HG03025 (cell line): ENCODE measurements around the gene DUSP21.
A peak's percentile ranks its signal among the peaks of the same experiment; 100 is the strongest.
"Not testable (repeated sequence)": the region's sequence is repeated elsewhere in the genome, so short reads cannot be mapped to it uniquely, and the experiment has no call there.

ENCODE experiments used
- ATAC-seq: cut with Tn5 transposase; IDR thresholded peaks from one replicate; pipeline ENCODE4 v1.9.1; 2021; ENCODE audit warnings: mild to moderate bottlenecking, moderate library complexity; ENCODE audit not compliant: unreplicated experiment, low FRiP score

Gene DUSP21

DNA sequence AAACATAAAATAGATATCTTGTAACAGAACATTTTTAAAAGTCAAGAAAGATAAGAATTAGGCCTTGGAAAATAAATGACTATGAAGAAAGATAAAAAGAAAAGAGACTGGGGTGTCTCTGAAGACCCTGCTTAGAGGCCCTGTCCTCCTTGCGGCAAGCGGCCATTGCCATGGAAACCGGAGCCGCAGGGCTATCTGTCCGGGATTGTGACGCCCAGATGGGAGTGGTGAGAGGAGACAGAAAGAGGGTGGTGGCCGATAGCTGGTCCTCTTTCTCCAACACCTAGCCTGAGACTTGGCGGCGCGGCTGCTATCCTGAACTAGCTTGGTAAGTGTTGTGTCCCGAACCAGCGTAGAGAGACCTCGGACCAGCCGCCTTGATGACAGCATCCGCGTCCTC is at the start of gene DUSP21:
DUSP21 (plus strand) TSS at position 269 of the 400 bp plus-strand sequence; CDS start at position 381, 112 bp downstream.
- no peak for ATAC-seq

DNA sequence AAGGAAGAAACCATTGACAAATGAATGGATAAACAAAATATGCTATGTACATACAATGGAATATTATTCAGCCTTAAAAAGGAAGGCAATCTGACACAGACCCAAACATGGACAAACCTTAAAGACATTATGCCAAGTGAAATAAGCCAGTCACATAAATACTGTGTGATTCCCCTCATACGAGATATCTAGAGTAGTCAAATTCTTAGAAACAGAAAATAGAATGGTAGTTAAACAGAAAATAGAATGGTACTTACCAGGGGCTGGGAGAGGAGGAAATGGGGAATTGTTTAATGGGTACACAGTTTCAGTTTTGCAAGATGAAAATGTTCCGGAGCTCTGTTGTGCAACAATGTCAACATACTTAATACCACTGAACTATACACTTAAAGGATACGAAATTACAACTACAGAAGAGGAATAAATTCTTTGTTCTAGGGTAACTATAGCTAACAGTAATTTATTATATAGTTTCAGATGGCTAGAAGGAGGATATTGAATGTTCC is 47.8 kb upstream of the DUSP21 start:
- ATAC-seq: no peak

DNA sequence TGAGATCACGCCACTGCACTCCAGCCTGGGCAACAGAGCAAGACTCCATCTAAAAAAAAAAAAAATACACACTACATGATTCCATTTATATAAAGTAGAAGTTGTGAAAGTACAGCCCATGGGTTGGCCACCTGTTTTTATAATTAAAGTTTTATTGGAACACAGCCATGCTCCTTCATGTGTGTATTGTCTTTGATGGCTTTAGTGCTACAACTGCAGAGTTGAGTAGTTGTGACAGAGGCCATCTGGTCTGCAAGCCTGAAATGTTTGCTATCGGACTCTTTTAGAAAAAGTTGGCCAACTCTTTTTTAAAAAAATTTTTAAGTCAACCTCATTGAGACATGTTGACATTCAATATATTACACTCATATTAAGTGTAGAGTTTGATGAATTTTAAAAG is 41.2 kb upstream of the DUSP21 start:
- ATAC-seq: no peak

DNA sequence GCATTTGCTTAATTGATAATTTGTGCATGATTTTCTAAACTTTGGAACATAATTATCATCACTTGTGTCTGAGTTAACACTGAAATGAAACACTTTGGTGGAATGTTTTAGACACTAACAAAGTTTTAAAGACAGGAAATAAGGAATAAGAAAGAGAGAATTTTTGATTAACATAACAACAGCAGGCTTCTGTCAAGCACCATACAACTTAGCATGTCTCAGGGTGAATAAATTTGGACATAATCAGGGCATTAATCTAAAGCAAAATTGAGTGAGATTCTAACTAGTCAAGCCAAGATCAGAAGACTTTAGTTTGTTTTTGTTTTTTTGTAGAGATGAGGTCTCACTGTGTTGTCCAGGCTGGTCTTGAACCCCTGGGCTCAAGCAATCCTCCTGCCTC is 28.1 kb upstream of the DUSP21 start:
- ATAC-seq: no peak

DNA sequence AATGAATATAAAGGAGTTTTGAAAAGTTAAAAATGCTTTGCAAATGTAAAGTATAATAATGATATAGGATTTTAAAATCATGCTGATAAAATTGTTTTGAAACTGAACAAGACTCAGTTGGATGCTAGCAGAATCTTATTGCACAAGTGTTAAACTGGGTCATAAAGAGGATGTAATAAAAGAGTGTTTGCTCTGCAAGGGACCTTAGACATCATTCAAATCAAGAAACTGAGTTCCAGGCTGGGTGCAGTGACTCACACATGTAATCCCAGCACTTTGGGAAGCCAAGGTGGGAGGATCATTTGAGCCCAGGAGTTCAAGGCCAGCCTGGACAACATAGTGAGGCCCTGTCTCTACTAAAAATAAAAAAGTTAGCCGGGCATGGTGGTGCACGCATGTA is 27.5 kb upstream of the DUSP21 start:
- ATAC-seq: no peak

DNA sequence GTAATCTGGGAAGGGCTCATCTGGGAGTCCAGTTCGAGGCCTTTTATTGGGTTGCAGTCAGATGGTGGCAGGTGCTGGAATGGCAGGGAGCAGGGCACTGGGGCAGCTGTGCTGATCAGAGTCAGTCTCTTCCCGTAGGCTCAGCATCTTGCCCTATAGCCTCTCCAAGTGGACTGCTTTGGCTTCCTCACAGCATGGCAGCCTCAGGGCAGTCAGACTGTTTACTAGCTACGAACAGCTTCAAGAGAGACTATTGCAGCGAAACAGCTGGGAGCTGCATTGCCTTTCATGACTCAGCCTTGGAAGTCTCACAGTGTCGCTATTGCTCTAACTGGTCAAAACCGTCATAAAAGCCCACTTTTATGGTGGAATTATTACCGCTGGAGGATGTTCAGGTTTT is 26.8 kb upstream of the DUSP21 start:
- no peak for ATAC-seq

DNA sequence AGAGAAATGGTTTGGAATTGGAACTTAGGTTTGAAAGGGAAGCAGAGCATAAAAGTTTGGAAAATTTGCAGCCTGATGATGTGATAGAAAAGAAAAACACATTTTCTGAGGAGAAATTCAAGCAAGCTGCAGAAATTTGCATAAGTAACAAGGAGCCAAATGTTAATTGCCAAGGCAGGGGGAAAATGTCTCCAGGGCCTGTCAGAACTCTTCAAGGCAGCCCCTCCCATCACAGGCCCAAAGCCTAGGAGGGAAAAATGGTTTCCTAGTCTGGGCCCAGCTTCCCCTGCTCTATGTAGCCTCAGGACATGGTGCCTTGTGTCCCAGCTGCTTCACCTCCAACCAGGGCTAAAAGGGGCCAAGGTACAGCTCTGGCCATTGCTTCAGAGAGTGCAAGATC is 21.2 kb upstream of the DUSP21 start:
- no peak for ATAC-seq

DNA sequence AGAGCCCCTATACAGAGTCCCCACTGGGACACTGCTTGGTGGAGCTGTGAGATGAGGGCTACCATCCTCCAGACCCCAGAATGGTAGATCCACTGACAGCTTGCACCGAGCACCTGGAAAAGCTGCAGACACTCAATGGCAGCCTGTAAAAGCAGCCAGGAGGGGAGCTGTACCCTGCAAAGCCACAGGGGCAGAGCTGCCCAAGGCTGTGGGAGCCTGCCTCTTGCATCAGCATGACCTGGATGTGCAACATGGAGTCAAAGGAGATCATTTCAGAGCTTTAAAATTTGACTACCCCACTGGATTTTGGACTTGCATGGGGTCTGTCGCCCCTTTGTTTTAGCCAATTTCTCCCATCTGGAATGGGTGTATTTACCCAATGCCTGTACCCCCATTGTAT is 20.6 kb upstream of the DUSP21 start:
- not testable (repeated sequence) for ATAC-seq

DNA sequence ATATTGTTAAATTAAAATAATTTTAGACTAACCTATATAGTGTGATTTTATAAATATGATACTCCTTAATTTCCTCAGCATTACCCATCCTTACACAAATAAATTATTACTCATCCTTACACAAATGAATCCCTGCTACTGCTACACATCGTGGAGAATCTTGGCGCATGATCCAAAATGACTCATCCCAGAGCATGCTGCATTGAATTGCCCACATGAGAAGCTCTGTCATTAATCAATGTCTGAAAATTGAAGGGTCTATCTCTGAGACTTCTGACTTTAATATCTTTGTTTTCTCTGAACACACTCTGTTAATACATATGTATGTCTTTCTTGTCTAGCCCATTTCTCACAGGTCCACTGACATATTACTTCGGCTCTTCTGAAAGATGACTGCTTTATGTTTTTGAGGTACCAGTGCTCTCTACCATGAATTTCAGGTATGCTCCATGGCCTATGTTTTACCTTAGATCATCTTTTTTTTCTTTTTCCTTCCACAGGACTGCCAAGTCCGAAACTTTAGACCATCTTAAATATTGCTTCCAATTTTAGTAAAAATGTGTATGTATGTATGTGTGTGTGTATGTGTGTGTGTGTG is 15.7 kb upstream of the DUSP21 start:
- ATAC-seq: no peak

DNA sequence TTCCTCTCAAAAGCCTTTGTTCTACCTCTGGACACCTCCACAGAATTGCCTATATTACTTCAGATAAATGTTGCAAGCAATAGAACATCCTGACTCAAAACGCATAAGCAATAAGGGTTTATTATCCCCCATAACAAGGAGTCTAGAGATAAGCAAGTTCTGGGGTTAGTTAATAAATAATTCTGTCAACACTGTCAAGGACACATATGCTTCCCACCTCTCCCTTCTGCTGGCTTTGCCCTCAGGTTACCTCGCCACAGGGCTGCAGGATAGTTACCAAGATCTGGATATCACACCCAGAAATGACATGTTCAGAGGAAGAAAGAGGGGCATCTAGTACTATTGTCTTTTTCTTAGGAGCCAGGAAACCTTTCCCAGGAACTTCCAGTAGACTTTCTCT is 14.0 kb upstream of the DUSP21 start:
- ATAC-seq: no peak

DNA sequence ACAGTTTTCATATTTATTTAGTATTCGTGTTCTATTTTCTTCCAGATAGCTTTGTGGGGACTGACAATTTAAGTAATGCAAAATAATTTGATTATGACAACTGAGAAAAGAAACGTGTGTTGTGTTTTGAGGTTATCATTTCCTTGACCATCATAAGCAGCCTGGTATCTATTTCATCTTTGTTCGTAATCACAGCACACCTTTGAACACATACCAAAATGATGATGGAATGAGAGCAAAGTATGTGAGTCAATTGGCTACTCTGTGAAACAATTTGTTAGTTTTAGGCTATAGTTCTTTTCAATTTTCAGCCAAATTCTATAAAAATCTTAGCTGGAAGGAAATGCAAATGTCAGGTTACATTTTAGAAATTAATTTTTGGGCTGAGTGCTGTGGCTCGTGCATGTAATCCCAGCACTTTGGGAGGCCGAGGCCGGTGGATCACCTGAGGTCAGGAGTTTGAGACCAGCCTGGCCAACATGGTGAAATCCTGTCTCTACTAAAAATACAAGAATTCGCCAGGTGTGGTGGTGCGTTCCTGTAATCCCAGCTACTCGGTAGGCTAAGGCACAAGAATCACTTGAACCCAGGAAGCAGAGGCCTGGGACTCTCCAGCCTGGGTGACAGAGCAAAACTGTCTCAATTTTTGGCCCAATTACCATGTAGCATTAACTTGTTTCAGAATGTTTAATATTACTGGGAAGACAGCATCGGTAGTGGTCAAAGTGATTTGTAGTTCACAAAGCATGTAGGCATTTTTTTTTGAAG is 1.1 kb upstream of the DUSP21 start:
- no peak for ATAC-seq

DNA sequence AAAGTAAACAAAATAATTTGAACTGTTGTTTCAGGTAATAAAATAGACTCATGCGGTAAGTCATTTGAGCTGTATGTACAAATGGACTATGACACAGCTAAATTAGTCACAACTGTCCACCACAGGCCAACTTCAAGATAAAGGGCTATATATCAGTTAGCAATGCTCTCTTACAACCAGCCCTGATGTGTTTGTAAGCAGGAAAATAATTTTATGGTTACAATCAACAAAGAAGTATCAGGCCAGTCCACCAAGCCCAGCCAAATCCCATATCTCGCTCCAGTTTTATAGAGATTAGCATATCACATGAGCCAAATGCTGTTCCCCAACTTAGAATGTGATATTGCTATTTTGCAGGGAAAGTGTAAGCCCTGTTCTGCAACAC is 511 bp upstream of the DUSP21 start:
- ATAC-seq: no peak

DNA sequence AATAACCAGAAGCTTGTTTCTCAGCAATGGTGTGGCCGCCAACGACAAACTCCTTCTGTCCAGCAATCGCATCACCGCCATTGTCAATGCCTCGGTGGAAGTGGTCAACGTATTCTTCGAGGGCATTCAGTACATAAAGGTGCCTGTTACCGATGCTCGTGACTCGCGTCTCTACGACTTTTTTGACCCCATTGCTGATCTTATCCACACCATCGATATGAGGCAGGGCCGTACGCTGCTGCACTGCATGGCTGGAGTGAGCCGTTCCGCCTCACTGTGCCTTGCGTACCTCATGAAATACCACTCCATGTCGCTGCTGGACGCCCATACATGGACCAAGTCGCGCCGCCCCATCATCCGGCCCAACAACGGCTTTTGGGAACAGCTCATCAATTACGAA is 383 bp downstream of the DUSP21 start:
- ATAC-seq: no peak

DNA sequence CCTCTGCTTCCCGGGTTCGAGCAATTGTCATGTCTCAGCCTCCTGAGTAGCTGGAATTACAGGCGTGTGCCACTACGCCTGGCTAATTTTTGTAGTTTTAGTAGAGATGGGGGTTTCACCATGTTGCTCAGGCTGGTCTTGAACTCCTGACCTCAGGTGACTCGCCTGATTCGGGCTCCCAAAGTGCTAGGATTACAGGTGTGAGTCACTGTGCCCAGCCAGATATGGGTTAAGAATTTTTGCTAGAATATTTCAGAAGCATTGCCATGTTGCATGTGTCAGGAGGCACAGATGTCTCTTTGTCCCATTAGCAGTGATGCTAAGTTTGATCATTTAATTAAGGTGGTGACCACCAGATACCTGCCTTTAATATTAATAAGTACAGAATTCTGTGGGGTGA is 7.1 kb downstream of the DUSP21 start:
- ATAC-seq: not testable (repeated sequence)

DNA sequence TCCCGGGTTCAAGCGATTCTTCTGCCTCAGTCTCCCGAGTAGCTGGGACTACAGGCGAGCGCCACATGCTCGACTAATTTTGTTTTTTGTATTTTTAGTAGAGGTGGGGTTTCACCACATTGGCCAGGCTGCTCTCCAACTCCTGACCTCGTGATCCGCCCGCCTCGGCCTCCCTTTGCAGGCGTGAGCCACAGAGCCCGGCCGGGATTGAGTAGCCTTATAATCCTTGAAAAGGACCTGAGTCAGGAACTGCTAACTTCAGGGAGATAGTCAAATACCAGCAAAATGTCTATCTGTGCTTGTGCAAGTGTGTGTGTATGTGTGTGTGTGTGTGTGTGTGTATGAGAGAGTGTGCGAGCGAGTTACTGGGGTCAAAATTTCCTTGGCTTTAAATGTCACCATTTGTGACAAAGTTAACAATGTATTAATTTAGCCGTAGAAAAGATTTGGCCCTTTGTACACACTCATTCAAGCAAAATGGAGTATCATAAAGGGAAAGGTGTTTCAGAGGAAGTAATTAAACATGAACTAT is 27.4 kb downstream of the DUSP21 start:
- no peak for ATAC-seq

DNA sequence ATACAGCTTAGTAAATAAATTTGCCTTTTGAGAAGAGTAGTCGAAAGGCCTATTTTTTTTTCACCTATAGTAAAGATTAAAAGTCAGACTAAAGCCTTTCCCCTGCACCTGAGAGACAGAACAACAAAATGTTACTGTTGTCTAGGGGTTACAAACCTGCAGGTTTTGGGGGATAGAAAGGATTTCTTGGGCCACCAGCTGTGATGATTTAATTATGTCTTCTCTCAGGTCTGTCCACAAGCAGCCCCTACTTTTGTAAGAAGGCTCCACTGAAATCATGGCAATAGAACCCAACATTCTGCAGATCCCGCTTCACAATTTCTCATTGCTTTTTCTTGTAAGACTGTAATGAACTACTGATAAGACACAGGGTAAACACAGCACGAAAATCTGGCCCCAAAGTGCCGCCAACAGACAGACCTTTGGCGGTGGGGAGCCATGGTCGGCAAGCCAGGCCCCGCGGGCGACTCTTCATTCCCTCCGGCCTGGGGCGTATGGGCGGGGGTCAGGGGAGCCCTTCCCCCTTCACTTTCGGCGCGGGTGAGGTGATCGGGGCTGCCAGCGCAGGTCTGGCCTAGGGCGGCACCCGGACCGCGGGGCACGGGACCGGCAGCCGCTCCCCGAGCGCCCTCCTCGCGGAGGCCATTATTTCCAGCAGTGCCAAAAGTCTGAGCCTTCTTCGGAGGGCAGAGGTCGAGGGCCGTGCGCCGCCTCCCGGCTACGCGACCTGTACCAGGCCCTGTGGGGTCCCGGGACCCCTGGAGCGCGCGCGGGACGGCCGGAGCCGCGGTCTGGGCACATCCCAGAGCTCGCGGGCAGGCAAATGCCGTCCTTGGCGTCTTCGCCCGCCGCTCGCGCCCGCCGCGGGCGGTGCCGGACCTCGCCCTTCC is 28.4 kb downstream of the DUSP21 start:
- ATAC-seq: peak; percentile 26

DNA sequence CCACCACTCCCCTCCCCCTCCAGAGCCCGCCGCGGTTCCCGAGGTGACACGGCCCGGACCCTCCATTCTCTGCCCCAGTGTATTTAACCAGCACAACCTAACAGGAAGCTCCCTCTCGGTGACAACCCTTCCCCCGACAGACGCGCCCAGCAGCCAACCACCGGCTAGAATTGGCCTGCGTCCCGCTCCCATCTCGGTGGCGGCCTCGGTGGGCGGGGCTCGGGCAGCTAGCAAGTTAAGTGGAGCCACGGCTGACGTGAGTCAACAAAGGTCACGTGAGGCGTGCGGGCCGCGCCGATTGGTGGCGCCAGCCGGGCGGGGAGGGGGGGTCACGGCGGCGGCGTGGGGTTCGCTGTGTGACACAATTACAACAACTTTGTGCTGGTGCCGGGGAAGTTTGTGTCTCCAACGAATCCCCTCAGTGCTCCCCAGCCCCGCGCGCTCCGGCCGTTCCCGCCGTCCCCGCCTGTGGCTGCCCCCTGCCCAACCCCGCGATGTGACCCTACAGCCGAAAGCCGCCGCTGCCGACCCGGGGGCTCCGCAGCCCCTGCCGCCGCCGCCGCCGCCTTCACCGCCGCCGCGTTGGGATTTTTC is 29.1 kb downstream of the DUSP21 start, which contains the start of gene KDM6A:
KDM6A (plus strand) TSS at position 368 of the 594 bp plus-strand sequence. CDS start 364 bp downstream, outside the sequence.
- ATAC-seq: peak; percentile 90

DNA sequence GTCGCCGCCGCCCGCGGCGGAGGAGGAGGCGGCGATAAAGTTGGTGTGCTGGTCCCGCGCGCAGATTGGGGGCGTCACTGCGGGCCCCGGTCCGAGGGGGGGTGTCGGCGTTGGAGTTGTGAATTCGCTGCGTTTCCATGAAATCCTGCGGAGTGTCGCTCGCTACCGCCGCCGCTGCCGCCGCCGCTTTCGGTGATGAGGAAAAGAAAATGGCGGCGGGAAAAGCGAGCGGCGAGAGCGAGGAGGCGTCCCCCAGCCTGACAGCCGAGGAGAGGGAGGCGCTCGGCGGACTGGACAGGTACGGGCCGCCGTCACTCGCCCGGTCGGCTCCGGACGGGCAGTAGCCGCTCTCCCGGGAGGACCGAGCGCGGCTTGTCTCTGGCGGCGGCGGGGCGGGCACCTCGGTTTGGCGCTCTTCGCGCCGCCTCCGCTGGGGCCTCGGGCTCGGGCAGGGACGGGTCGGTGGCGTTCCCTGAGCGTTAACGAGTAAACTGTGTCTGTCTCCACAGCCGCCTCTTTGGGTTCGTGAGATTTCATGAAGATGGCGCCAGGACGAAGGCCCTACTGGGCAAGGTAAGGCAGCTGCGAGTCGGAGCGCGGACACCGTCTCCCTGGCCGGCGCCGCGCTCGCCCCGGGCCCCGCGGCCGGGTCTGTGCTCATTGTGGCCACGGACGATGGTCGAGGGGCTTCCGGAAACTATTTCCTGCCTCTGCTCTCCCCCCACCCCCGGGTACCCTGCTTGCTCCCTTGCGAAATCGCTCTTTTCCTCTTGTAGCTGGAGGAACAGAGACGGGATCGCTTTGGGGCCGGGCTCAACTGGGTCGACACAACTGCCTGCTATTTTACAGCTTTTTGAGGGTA is 29.8 kb downstream of the DUSP21 start:
- ATAC-seq: peak; percentile 13

DNA sequence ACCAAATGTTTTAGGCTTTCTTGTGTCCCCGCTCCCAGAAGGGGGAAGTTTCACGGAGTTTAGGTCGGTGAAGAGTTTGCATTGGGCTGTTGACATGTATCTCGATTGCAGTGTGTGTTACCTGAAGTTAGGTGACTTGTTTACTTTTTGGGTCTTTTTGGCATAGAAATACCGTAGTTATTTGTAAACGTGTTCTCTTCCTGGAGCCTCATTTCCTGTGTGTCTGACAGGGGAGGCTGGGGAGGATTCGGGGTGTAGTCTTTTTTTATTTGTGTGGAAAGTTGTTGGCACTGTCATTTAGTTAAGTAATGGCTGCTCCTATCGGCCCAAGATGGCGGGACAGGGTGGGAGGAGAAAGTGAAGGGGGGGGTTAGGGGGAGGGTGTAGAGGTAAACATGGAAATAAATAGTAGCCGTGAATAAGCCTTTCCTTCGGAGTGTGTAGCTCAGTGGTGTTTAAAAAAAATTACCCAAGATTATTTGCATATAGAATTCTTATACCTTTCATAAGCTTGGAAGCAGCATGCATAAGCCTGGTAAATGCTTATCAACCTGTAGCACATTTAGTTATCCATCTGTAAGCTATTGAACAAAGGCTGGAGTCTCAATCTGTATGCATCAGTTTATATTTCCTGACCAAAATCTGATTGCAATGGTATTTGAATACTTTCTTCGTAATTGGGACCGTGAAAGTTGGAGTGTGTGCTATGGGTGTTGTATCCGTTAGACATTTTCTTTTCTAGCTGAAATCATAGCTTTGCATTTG is 30.8 kb downstream of the DUSP21 start:
- ATAC-seq: no peak
